HCT116 (cell line): Measurements from ENCODE around the gene KNOP1.

Source experiments
- ATF3 ChIP-seq: IDR thresholded peaks from 2 replicates; pipeline ENCODE4 v1.6.1; 2012
- CTCF ChIP-seq, 3 experiments: fragments of 200-600 bp in 1 of 3; sonication (generic) in 1 of 3; IDR thresholded peaks in 2 of 3; conservative IDR thresholded peaks in 1 of 3; 2 replicates each; pipeline ENCODE4 v1.5.1; 2012 to 2017; ENCODE audit warnings: low read depth in 2 of 3, low read length in 2 of 3, antibody characterized with exemption in 1 of 3, borderline replicate concordance in 1 of 3, control low read depth in 1 of 3, mild to moderate bottlenecking in 1 of 3, mixed read lengths in 1 of 3, mixed run types in 1 of 3, moderate library complexity in 1 of 3; ENCODE audit not compliant: insufficient read depth in 1 of 3
- EZH2phosphoT487 ChIP-seq: fragments of 200-600 bp; IDR thresholded peaks from 2 replicates; pipeline ENCODE4 v1.6.1; 2018; ENCODE audit warnings: antibody characterized with exemption, borderline replicate concordance
- JUND ChIP-seq: IDR thresholded peaks from 2 replicates; pipeline ENCODE4 v1.6.1; 2012
- MAX ChIP-seq: IDR thresholded peaks from 2 replicates; pipeline ENCODE4 v1.6.1; 2012
- POLR2A ChIP-seq: IDR thresholded peaks from 2 replicates; pipeline ENCODE4 v1.7.0; 2011; ENCODE audit warnings: borderline replicate concordance; ENCODE audit not compliant: insufficient read depth, insufficient read length; ENCODE audit errors: extremely low read depth
- POLR2AphosphoS5 ChIP-seq: IDR thresholded peaks from 2 replicates; pipeline ENCODE4 v1.6.1; 2011; ENCODE audit warnings: mild to moderate bottlenecking, low read depth, low read length, moderate library complexity
- RAD21 ChIP-seq: IDR thresholded peaks from 2 replicates; pipeline ENCODE4 v1.6.1; 2012; ENCODE audit warnings: low read depth, mild to moderate bottlenecking
- SIN3A ChIP-seq: IDR thresholded peaks from 2 replicates; pipeline ENCODE4 v1.6.1; 2012; ENCODE audit warnings: low read depth
- TCF7L2 ChIP-seq: IDR thresholded peaks from 2 replicates; pipeline ENCODE4 v1.7.0; 2011; ENCODE audit warnings: borderline replicate concordance, inconsistent platforms; ENCODE audit not compliant: insufficient read depth, insufficient read length; ENCODE audit errors: extremely low read depth
- YY1 ChIP-seq: IDR thresholded peaks from 2 replicates; pipeline ENCODE4 v1.6.1; 2011; ENCODE audit warnings: low read length, low read depth, moderate library complexity, mild to moderate bottlenecking; ENCODE audit not compliant: insufficient replicate concordance; ENCODE audit errors: extremely low read depth
- ZBTB33 ChIP-seq: IDR thresholded peaks from 2 replicates; pipeline ENCODE4 v1.6.1; 2011; ENCODE audit warnings: mild to moderate bottlenecking, low read length, moderate library complexity; ENCODE audit not compliant: insufficient replicate concordance; ENCODE audit errors: extremely low read depth

GRCh38 chr16:19722269-19722952, 4.4 kb upstream of the KNOP1 start:
- TF ChIP-seq MAX (no peak), POLR2AphosphoS5 (no peak), CTCF (IDR thresholded peaks at IDR 0.05 in 2 of 3, conservative IDR thresholded peaks at IDR 0.05 in 1 of 3; ENCODE audit: borderline replicate concordance in 1 of 3, insufficient read depth in 1 of 3, low read depth in 2 of 3, low read length in 2 of 3) (no peak), TCF7L2 (no peak), POLR2A (no peak), ZBTB33 (no peak), YY1 (no peak), SIN3A (no peak), ATF3 (no peak), EZH2phosphoT487 (no peak), RAD21 (no peak), JUND (no peak)
